SU-DHL-6 (cell line): Measurements from ENCODE around the gene CTNNBIP1.

Source experiments
- H2AFZ ChIP-seq: fragments of 200-600 bp; sonication (generic); 2 replicates; pipeline ENCODE4 v1.6.1; 2014; ENCODE audit warnings: low read depth, mild to moderate bottlenecking, moderate library complexity, mixed read lengths, antibody characterized with exemption, low read length; ENCODE audit not compliant: severe bottlenecking
- H3F3A ChIP-seq: fragments of 200-600 bp; shearing (Covaris generic); 2 replicates; pipeline ENCODE4 v1.6.0; 2016; ENCODE audit warnings: antibody characterized with exemption, mild to moderate bottlenecking; ENCODE audit not compliant: insufficient read depth
- H3K27ac ChIP-seq: fragments of 200-600 bp; sonication (generic); 2 replicates; pipeline ENCODE4 v1.5.1; 2016; ENCODE audit warnings: low read depth, mild to moderate bottlenecking, low read length, moderate library complexity, mixed read lengths
- H3K27me3 ChIP-seq: fragments of 200-600 bp; sonication (generic), shearing (Covaris generic); 2 replicates; pipeline ENCODE4 v1.6.0; 2014; ENCODE audit warnings: mild to moderate bottlenecking, low read length
- H3K36me3 ChIP-seq: fragments of 200-600 bp; sonication (generic); 2 replicates; pipeline ENCODE4 v1.6.1; 2014; ENCODE audit warnings: mild to moderate bottlenecking, low read length, mixed read lengths
- H3K4me2 ChIP-seq: fragments of 300-600, 200-600 bp; shearing (Covaris generic), sonication (generic); 2 replicates; pipeline ENCODE4 v1.6.0; 2014; ENCODE audit warnings: low read length, low read depth, mild to moderate bottlenecking; ENCODE audit not compliant: poor library complexity, severe bottlenecking
- H3K4me3 ChIP-seq: fragments of 200-600 bp; sonication (generic); 2 replicates; pipeline ENCODE4 v1.5.1; 2014; ENCODE audit warnings: antibody characterized with exemption, low read length, mild to moderate bottlenecking, mixed read lengths; ENCODE audit not compliant: insufficient read depth, poor library complexity, severe bottlenecking
- H3K79me2 ChIP-seq: fragments of 200-600 bp; sonication (generic); 2 replicates; pipeline ENCODE4 v1.6.1; 2014; ENCODE audit warnings: mild to moderate bottlenecking, low read length, moderate library complexity; ENCODE audit not compliant: insufficient read depth
- H3K9ac ChIP-seq: fragments of 200-600 bp; sonication (generic); 2 replicates; pipeline ENCODE4 v1.7.0; 2014; ENCODE audit warnings: mild to moderate bottlenecking, low read length
- H3K9me2 ChIP-seq: fragments of 200-600 bp; sonication (generic); replicated peaks from 2 replicates; pipeline ENCODE4 v1.6.1; 2014; ENCODE audit warnings: low read length; ENCODE audit not compliant: insufficient read depth
- H3K9me3 ChIP-seq: fragments of 200-600 bp; sonication (generic); 2 replicates; pipeline ENCODE4 v1.6.1; 2014; ENCODE audit warnings: low read length, mixed read lengths; ENCODE audit not compliant: insufficient read depth
- H4K20me1 ChIP-seq: fragments of 200-600 bp; sonication (generic); 2 replicates; pipeline ENCODE4 v1.6.1; 2014; ENCODE audit warnings: low read depth, mild to moderate bottlenecking, antibody characterized with exemption, low read length, moderate library complexity, mixed read lengths
- CTCF ChIP-seq: fragments of 200-600 bp; sonication (generic); IDR thresholded peaks from one replicate; pipeline ENCODE4 v1.5.1; 2017; ENCODE audit warnings: antibody characterized with exemption, mild to moderate bottlenecking, low read length, moderate library complexity; ENCODE audit not compliant: insufficient read depth, poor library complexity, severe bottlenecking
- EZH2phosphoT487 ChIP-seq: fragments of 200-600 bp; sonication (generic), shearing (Covaris generic); conservative IDR thresholded peaks from 2 replicates; pipeline ENCODE4 v1.6.1; 2018; ENCODE audit warnings: mild to moderate bottlenecking, antibody characterized with exemption, low read length, moderate library complexity, mixed read lengths

CTNNBIP1 gene

GRCh38 chr1:9910076-9910422 lies at the start of gene CTNNBIP1:
Gene CTNNBIP1, minus strand, starts transcription at chr1:9910269. Its CDS starts 38,205 bp downstream, at chr1:9872064.
- H3K9me2 ChIP-seq: no peaks in the 10 kb centered on the region
- peak within 1 kb of the TSS; percentile 60 for H3K9ac ChIP-seq
- no peaks in the 10 kb centered on the region for H4K20me1 ChIP-seq
- no peaks in the 10 kb centered on the region for H3K79me2 ChIP-seq
- H3F3A ChIP-seq: peaks cover 5% of the 10 kb centered on the region; the same call in 1 of the 2 replicates
- peak within 1 kb of the TSS; percentile 56 for H3K4me3 ChIP-seq
- peak within 1 kb of the TSS; percentile 83 for H3K4me2 ChIP-seq
- H3K9me3 ChIP-seq: no peaks in the 10 kb centered on the region
- H3K36me3 ChIP-seq: no peaks in the 10 kb centered on the region
- H3K27me3 ChIP-seq: no peaks in the 10 kb centered on the region
- peak within 1 kb of the TSS; percentile 68 for H3K27ac ChIP-seq
- H2AFZ ChIP-seq: peak within 1 kb of the TSS; percentile 94
- TF ChIP-seq CTCF: no peak
- TF ChIP-seq EZH2phosphoT487: no peak

GRCh38 chr1:9957726-9958125 lies 47.7 kb upstream of the CTNNBIP1 start:
- H4K20me1 ChIP-seq: no peaks in the 10 kb centered on the region
- H2AFZ ChIP-seq: no peak overlapping the region
- H3K4me2 ChIP-seq: no peak overlapping the region
- H3K9ac ChIP-seq: no peak overlapping the region
- H3K27me3 ChIP-seq: no peaks in the 10 kb centered on the region
- no peaks in the 10 kb centered on the region for H3K36me3 ChIP-seq
- TF ChIP-seq EZH2phosphoT487: no peak
- no peak overlapping the region for H3K27ac ChIP-seq
- no peak overlapping the region for H3K4me3 ChIP-seq
- H3K79me2 ChIP-seq: no peaks in the 10 kb centered on the region
- H3K9me2 ChIP-seq: no peaks in the 10 kb centered on the region
- no peaks in the 10 kb centered on the region for H3F3A ChIP-seq
- no peaks in the 10 kb centered on the region for H3K9me3 ChIP-seq

- Histone ChIP-seq H3K4me3 (no peak overlapping the region), H3K9me3 (no peaks in the 10 kb centered on the region), H3K27me3 (no peaks in the 10 kb centered on the region), H3K36me3 (no peaks in the 10 kb centered on the region), H3K9ac (no peak overlapping the region), H3K4me2 (no peak overlapping the region), H3F3A (peaks cover 27% of the 10 kb centered on the region), H2AFZ (no peak overlapping the region), H3K79me2 (peaks cover 12% of the 10 kb centered on the region), H3K27ac (no peak overlapping the region), H3K9me2 (no peaks in the 10 kb centered on the region), H4K20me1 (no peaks in the 10 kb centered on the region)
- TF ChIP-seq CTCF: no peak
- TF ChIP-seq EZH2phosphoT487: no peak
Measured at GRCh38 chr1:9946315-9946714, 36.2 kb upstream of the CTNNBIP1 start.

- no peaks in the 10 kb centered on the region for H3K9me3 ChIP-seq
- H3K79me2 ChIP-seq: peaks cover 12% of the 10 kb centered on the region
- H3K9me2 ChIP-seq: no peaks in the 10 kb centered on the region
- no peaks in the 10 kb centered on the region for H3K27me3 ChIP-seq
- TF ChIP-seq EZH2phosphoT487: no peak
- TF ChIP-seq CTCF: no peak
- H3K4me2 ChIP-seq: peak within 1 kb of the TSS; percentile 93
- H3F3A ChIP-seq: peaks cover 8% of the 10 kb centered on the region
- H3K9ac ChIP-seq: peak within 1 kb of the TSS; percentile 95
- H3K4me3 ChIP-seq: peak within 1 kb of the TSS; percentile 98
- H3K27ac ChIP-seq: peak within 1 kb of the TSS; percentile 73
- no peaks in the 10 kb centered on the region for H4K20me1 ChIP-seq
- H3K36me3 ChIP-seq: peaks cover 3% of the 10 kb centered on the region; the same call in 1 of the 2 replicates
- peak within 1 kb of the TSS; percentile 90 for H2AFZ ChIP-seq
Measured at GRCh38 chr1:9942939-9943788, 33.1 kb upstream of the CTNNBIP1 start, which contains the start of the genes LZIC and NMNAT1. Gene LZIC, minus strand, starts transcription at chr1:9943391. Its CDS starts 6,772 bp downstream, at chr1:9936619. Gene NMNAT1, plus strand, starts transcription at chr1:9943475. Its CDS starts 28,599 bp downstream, at chr1:9972074.
